PFSK-1 (cell line): ENCODE measurements around the gene MACROD1.

Experiments
- FOXP2 ChIP-seq: optimal IDR thresholded peaks from 2 replicates; pipeline ENCODE3; 2011; ENCODE audit warnings: borderline replicate concordance, control low read depth, inconsistent platforms; ENCODE audit not compliant: insufficient read depth; ENCODE audit errors: extremely low read length, extremely low read depth
- POLR2AphosphoS5 ChIP-seq: IDR thresholded peaks from 2 replicates; pipeline ENCODE4 v1.6.1; 2012; ENCODE audit warnings: low read depth, mild to moderate bottlenecking, control low read depth, low read length, moderate library complexity
- SIN3A ChIP-seq: IDR thresholded peaks from 2 replicates; pipeline ENCODE4 v1.6.1; 2012; ENCODE audit warnings: mild to moderate bottlenecking, low read length, moderate library complexity, borderline replicate concordance; ENCODE audit not compliant: insufficient read depth
- TAF1 ChIP-seq: IDR thresholded peaks from 2 replicates; pipeline ENCODE4 v1.6.1; 2012; ENCODE audit warnings: low read length, control low read depth, borderline replicate concordance; ENCODE audit not compliant: insufficient read depth
- TF ChIP-seq, protein P1 (sequence below), 2 experiments: IDR thresholded peaks; 2 replicates each; pipeline versions ENCODE4 v1.6.1 to v1.8.0; 2011 to 2012; ENCODE audit warnings: low read depth in 2 of 2, low read length in 2 of 2, control low read depth in 1 of 2, inconsistent platforms in 1 of 2, mild to moderate bottlenecking in 1 of 2, moderate library complexity in 1 of 2; ENCODE audit not compliant: insufficient read depth in 1 of 2

DNA sequence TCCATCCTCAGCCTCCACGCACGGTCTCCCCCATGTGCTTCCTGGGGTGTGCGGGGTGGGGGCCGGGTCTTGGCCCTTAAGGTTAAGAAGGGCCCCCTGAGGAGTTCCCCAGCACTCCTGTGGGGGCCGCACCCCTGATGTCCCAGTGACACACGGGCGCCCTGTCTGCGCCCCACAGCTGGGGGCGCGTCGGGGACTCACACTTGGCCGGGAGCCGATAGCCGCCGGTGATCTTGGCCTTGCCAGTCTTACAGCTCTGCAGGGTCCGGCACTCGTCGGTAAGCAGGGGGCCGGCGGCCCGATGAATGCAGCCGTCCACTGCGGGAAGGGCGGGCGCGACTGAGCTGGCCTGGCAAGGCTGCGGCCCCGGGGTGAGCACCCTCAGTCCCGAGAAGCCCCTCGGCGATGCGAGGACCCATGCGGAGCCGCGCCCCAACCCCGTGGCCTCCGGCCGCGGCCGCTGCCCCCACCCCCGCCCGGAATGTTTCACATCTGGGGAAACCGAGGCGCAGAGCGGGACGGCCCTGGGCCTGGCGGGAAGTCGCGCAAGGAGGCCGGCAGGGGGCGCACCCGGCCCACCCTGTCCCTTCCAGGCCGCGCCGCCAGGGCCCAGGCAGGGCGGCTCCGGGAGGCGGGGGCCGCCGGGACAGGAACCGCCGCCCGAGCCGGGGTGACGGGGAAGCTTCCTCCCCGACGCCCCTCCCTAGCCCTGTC, 165.7 kb downstream of the MACROD1 start:
- no peak for TF ChIP-seq POLR2AphosphoS5
- no peak for TF ChIP-seq TAF1
- no peak for TF ChIP-seq SIN3A
- TF ChIP-seq, protein P1, sequence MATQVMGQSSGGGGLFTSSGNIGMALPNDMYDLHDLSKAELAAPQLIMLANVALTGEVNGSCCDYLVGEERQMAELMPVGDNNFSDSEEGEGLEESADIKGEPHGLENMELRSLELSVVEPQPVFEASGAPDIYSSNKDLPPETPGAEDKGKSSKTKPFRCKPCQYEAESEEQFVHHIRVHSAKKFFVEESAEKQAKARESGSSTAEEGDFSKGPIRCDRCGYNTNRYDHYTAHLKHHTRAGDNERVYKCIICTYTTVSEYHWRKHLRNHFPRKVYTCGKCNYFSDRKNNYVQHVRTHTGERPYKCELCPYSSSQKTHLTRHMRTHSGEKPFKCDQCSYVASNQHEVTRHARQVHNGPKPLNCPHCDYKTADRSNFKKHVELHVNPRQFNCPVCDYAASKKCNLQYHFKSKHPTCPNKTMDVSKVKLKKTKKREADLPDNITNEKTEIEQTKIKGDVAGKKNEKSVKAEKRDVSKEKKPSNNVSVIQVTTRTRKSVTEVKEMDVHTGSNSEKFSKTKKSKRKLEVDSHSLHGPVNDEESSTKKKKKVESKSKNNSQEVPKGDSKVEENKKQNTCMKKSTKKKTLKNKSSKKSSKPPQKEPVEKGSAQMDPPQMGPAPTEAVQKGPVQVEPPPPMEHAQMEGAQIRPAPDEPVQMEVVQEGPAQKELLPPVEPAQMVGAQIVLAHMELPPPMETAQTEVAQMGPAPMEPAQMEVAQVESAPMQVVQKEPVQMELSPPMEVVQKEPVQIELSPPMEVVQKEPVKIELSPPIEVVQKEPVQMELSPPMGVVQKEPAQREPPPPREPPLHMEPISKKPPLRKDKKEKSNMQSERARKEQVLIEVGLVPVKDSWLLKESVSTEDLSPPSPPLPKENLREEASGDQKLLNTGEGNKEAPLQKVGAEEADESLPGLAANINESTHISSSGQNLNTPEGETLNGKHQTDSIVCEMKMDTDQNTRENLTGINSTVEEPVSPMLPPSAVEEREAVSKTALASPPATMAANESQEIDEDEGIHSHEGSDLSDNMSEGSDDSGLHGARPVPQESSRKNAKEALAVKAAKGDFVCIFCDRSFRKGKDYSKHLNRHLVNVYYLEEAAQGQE (IDR thresholded peaks at IDR 0.05; ENCODE audit: insufficient read depth in 1 of 2, low read depth in 2 of 2, low read length in 2 of 2): no peak
- TF ChIP-seq FOXP2: no peak
